GM10266 (cell line): ENCODE data around the gene KRT79.

Experiments used
- DNase-seq: peaks from one replicate; pipeline ENCODE4 v3.0.0; 2012; ENCODE audit errors: extremely low spot score
- TF ChIP-seq, protein P1 (sequence below): IDR thresholded peaks from 2 replicates; pipeline ENCODE4 v1.5.1; 2012; ENCODE audit warnings: mild to moderate bottlenecking, low read depth; ENCODE audit not compliant: control insufficient read depth, insufficient read depth; ENCODE audit errors: missing control alignments

The KRT79 gene

DNA sequence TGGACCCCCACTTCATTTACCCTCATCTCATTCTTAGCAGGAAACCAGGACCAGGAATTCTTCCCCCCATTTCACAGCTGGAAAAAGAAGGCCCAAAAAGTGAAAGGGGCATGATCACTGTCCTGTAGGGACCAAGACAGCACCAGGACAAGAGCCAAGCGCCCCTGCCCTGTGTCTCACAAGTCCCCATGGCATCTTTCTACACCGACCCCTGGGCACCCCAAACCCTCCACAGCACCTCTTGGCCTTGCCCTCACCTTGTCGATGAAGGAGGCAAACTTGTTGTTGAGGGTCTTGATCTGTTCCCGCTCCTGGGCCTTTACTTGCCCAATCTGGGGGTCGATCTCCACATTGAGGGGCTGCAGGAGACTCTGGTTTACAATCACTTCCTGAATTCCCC, 57.7 kb downstream of the KRT79 start:
- TF ChIP-seq, protein P1, sequence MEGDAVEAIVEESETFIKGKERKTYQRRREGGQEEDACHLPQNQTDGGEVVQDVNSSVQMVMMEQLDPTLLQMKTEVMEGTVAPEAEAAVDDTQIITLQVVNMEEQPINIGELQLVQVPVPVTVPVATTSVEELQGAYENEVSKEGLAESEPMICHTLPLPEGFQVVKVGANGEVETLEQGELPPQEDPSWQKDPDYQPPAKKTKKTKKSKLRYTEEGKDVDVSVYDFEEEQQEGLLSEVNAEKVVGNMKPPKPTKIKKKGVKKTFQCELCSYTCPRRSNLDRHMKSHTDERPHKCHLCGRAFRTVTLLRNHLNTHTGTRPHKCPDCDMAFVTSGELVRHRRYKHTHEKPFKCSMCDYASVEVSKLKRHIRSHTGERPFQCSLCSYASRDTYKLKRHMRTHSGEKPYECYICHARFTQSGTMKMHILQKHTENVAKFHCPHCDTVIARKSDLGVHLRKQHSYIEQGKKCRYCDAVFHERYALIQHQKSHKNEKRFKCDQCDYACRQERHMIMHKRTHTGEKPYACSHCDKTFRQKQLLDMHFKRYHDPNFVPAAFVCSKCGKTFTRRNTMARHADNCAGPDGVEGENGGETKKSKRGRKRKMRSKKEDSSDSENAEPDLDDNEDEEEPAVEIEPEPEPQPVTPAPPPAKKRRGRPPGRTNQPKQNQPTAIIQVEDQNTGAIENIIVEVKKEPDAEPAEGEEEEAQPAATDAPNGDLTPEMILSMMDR: no peak

DNA sequence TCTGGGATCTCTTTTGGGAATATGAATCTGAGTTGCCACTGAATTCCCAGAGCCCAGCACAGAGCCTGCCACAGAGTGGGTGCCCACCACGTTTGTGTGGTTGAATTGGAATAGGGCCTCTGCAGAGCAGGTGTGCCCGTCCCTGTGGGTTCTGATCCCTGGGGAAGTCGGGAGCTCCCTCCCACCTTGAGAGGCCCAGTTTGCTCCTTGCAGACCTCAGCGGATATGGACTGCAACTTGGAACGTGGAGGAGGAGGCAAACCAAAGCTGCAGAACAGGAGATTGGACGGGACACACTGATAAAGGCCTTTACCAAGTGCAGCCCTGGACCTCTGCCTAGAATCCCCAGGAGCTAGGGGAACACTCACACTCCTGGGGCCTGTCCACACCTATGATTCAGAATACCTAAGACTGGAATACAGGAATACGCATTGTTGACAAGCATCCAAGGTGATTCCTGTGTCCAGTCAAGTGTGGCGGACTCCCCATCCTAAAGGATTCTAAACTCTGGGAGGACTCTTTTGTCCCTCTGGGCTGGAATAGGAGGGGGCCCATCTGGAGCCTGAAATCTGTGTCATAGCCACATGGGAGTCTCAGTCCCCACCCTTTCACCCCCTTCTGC, 59.4 kb downstream of the KRT79 start:
- no peak for DNase-seq
- TF ChIP-seq, protein P1: no peak

More for the DNA sequence above, 57.7 kb downstream of the KRT79 start:
- DNase-seq: no peak

DNA sequence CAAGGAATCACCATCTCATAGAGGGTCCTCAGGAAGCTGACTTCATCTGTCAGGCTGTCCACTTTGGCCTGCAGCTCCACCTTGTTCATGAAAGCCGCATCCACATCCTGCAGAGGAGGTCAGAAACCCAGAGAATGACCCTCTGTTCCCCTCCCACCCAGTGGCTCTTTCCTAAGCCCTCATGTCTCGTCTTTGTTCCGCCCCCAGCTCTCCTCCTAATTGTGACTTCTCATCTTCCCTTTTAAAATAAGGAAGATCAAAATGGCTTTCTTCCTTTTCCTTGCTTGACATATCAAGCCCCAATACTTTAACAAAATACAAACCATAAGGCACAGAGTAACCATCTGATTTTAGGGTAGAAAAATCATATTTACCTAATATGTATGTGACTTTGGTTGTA, 61.3 kb downstream of the KRT79 start:
- TF ChIP-seq, protein P1: no peak
- no peak for DNase-seq

DNA sequence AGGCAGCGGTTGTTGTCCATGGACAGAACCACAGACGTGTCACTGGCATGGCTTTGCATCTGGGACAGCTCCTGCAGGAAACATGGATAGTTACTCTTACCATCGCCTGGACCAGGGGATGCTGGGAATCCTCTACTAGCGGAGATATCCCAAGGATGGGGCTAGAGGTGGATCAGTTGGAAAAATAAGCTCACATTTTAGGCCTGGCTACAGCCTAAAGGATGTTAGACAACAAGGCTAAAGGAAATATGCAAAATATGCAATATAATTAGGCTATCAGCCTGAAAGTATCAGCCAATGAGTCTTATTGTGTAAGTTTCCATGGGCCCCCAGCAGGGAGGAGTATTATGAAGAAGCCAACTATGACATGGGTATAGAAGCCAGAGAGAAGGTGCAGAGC, 61.9 kb downstream of the KRT79 start:
- TF ChIP-seq, protein P1: no peak
- no peak for DNase-seq

DNA sequence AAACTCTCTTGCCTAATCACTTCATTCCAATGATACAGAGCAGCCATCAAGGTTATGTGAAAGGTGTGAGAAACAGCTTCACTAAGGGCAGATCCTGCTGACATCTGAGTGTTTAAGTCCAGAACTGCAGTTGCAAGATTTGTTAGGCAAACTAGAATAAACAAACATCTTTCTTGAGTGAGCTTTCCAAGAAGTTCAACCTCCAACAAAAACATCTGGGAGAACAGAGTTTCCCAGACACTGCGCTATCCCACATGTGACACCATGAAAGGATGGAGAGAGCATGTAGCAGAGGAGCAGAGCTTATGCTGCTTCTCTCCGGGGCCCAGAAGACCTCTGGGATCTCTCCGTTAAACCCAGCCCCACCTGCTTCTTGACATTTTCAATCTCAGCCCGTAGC, 62.6 kb downstream of the KRT79 start:
- TF ChIP-seq, protein P1: no peak
- DNase-seq: no peak
